ENCODE results near the gene SACS. TPM values are rescaled to one million over a fixed set of nuclear protein-coding genes. Genes with fewer than 3 reads are reported as not detected.

Gene SACS
- total RNA-seq, 1 experiment from 2014 or later = 53.0 TPM

- Histone ChIP-seq H2AFZ (ENCODE audit: low read length) (no peak overlapping the region), H4K8ac (replicated peaks; ENCODE audit: insufficient read length, low read depth, low read length) (no peak overlapping the region), H3K9ac (ENCODE audit: extremely low read depth, insufficient read length, low read length) (no peak overlapping the region), H2AK5ac (ENCODE audit: insufficient read length, low read length) (no peak overlapping the region), H3K27me3 (ENCODE audit: insufficient read depth, low read length) (no peaks in the 10 kb centered on the region), H3K27ac (ENCODE audit: insufficient read length, low read depth, low read length) (no peak overlapping the region), H3K4me1 (ENCODE audit: insufficient read depth, low read length) (peaks cover 5% of the 10 kb centered on the region; the same call in 1 of the 2 replicates), H2BK5ac (ENCODE audit: insufficient read length, low read length) (no peak overlapping the region), H3K79me2 (ENCODE audit: insufficient read depth, low read length) (no peaks in the 10 kb centered on the region), H3K4ac (ENCODE audit: low read depth, low read length) (no peak overlapping the region), H3K4me2 (ENCODE audit: insufficient read depth, insufficient read length, low read length) (no peak overlapping the region), H3K23me2 (ENCODE audit: insufficient read length, low read depth, low read length, poor library complexity, severe bottlenecking) (peaks cover 4% of the 10 kb centered on the region), H2BK12ac (ENCODE audit: insufficient read length, low read depth, low read length) (no peak overlapping the region), H3K18ac (ENCODE audit: insufficient read length, low read depth, low read length) (no peak overlapping the region), H4K20me1 (ENCODE audit: control insufficient read depth, insufficient read depth, insufficient read length) (no peaks in the 10 kb centered on the region), H3T11ph (ENCODE audit: low read length) (no peak overlapping the region), H3K23ac (ENCODE audit: insufficient read length, low read depth, low read length) (no peak overlapping the region), H2BK120ac (ENCODE audit: low read depth, low read length, poor library complexity, severe bottlenecking) (no peak overlapping the region), H4K91ac (ENCODE audit: insufficient read length, low read depth, low read length) (no peak overlapping the region), H3K14ac (ENCODE audit: insufficient read depth, low read length) (no peak overlapping the region), H2BK15ac (ENCODE audit: low read depth, low read length) (no peak overlapping the region), H3K9me3 (ENCODE audit: control insufficient read depth, low read depth, low read length) (no peaks in the 10 kb centered on the region), H4K5ac (ENCODE audit: insufficient read length, low read depth, low read length) (no peak overlapping the region), H3K56ac (ENCODE audit: insufficient read length, low read depth, low read length) (no peak overlapping the region), H3K79me1 (ENCODE audit: insufficient read depth, low read depth, low read length, poor library complexity, severe bottlenecking) (no peaks in the 10 kb centered on the region), H2BK20ac (ENCODE audit: low read depth, low read length, poor library complexity, severe bottlenecking) (no peak overlapping the region)
- Mint-ChIP-seq H3K36me3 (ENCODE audit: insufficient read depth in 1 of 3, low read depth in 3 of 3) (no peaks in the 10 kb centered on the region), H3K9me3 (no peaks in the 10 kb centered on the region), H3K27me3 (ENCODE audit: low read depth) (peaks cover 3% of the 10 kb centered on the region), H3K4me3 (no peak overlapping the region), H3K27ac (no peak overlapping the region; a peak in 2 of 7 replicates), H3K4me1 (peaks cover 27 to 36% of the 10 kb centered on the region in 2 experiments)
- DNase-seq = no peak
- no peak for TF ChIP-seq CTCF (conservative IDR thresholded peaks at IDR 0.05)
- WGBS (ENCODE audit: extremely low coverage, insufficient read length, low lambda C conversion rate) = no CpG with 5 or more reads among the region's 7 CpGs
Observed at GRCh38 chr13:23470790-23471614, 37.5 kb upstream of the SACS start.
